Esophagus squamous epithelium (tissue), 4 donors: ENCODE data around the gene THSD7A.

Experiments used
- POLR2A ChIP-seq, 4 donors: fragments of 450-650 bp; IDR thresholded peaks; one replicate each; pipeline ENCODE4 v1.6.1; 2017; ENCODE audit warnings: antibody characterized with exemption in 4 of 4, mild to moderate bottlenecking in 4 of 4, moderate library complexity in 3 of 4
- TF ChIP-seq, protein P1 (sequence below), 6 experiments: fragments of 450-650 bp in 4 of 6; fragments of 200-600 bp in 2 of 6; sonication (generic) in 2 of 6; IDR thresholded peaks; one replicate each; pipeline ENCODE4 v1.5.1; 2016 to 2019; ENCODE audit warnings: antibody characterized with exemption in 6 of 6, mild to moderate bottlenecking in 4 of 6, moderate library complexity in 4 of 6

DNA sequence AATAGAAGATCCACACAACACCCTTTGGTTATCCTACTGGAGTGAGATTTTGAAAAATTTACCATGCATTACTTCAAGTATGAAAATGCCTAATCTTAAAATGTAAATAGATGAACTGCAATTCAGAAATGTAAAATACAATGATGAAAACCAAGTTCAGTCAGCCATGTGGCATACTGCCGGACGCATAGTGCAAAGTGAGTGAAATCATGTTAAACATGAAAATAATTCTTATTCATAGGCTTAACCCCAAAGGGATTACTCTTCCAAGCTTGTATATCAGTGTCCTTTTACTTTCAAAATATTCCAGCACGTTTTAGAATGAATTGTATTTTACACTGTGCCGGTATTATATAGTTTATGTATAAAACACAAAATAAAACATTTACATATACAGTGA is 99.8 kb downstream of the THSD7A start:
- TF ChIP-seq, protein P1, sequence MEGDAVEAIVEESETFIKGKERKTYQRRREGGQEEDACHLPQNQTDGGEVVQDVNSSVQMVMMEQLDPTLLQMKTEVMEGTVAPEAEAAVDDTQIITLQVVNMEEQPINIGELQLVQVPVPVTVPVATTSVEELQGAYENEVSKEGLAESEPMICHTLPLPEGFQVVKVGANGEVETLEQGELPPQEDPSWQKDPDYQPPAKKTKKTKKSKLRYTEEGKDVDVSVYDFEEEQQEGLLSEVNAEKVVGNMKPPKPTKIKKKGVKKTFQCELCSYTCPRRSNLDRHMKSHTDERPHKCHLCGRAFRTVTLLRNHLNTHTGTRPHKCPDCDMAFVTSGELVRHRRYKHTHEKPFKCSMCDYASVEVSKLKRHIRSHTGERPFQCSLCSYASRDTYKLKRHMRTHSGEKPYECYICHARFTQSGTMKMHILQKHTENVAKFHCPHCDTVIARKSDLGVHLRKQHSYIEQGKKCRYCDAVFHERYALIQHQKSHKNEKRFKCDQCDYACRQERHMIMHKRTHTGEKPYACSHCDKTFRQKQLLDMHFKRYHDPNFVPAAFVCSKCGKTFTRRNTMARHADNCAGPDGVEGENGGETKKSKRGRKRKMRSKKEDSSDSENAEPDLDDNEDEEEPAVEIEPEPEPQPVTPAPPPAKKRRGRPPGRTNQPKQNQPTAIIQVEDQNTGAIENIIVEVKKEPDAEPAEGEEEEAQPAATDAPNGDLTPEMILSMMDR (IDR thresholded peaks at IDR 0.05) = no peak
- no peak for TF ChIP-seq POLR2A (IDR thresholded peaks at IDR 0.05)
